Measurements from ENCODE around the gene MRPL22.

DNA sequence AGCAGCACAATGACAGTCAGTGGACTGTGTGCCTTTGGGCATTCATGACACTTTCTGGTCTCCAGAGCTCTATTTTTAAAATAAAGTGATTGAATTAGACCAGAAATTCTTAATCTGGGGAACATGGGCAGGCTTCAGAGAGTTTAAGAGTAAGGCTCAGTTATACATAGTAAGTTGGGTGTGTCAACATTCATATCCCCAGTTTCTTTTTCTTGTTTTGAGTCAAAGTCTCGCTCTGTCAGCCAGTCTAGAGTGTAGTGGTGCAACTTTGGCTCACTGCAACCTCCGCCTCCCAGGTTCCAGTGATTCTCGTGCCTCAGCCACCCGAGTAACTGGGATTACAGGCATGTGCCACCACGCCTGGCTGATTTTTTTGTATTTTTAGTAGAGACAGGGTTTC, 59.0 kb downstream of the MRPL22 start:
- no peak for TF ChIP-seq RAD21 (IDR thresholded peaks at IDR 0.05; ENCODE audit: low read depth)
- TF ChIP-seq, protein P1, sequence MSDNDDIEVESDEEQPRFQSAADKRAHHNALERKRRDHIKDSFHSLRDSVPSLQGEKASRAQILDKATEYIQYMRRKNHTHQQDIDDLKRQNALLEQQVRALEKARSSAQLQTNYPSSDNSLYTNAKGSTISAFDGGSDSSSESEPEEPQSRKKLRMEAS (IDR thresholded peaks at IDR 0.05): no peak
- TF ChIP-seq YY1 (IDR thresholded peaks at IDR 0.05; ENCODE audit: low read depth): no peak
- no peak for TF ChIP-seq EP300 (IDR thresholded peaks at IDR 0.05; ENCODE audit: borderline replicate concordance)
- TF ChIP-seq FOXM1 (IDR thresholded peaks at IDR 0.05; ENCODE audit: borderline replicate concordance, low read depth): no peak
- TF ChIP-seq TAF1 (IDR thresholded peaks at IDR 0.05; ENCODE audit: low read depth): no peak
